HEK293 (cell line): Measurements from ENCODE around the gene ETS2.

Source experiments
- CTCF ChIA-PET: fragments of 350-600 bp; formaldehyde crosslinking; extraction: SDS; loops from one replicate; lab custom pipeline; 2021; ENCODE audit warnings: antibody characterized with exemption; lab: Yijun Ruan, JAX
- POLR2A ChIA-PET: fragments of 300-600 bp; formaldehyde crosslinking; extraction: SDS; loops from one replicate; lab custom pipeline; 2020; ENCODE audit warnings: antibody characterized with exemption, inconsistent platforms; lab: Yijun Ruan, JAX
- H3K27ac ChIP-seq: fragments of 200-500 bp; sonication (Bioruptor generic); 2 replicates; pipeline ENCODE4 v1.5.1; 2014; ENCODE audit warnings: low read depth, low read length, control low read depth, inconsistent platforms; ENCODE audit errors: extremely low read depth
- H3K36me3 ChIP-seq, 2 experiments: fragments of 200-500 bp in 1 of 2; sonication (Bioruptor generic) in 1 of 2; 1 replicate in 1 of 2; 2 replicates in 1 of 2; pipeline ENCODE4 v1.5.1; 2014 to 2017; ENCODE audit warnings: inconsistent platforms in 2 of 2, low read length in 2 of 2; ENCODE audit not compliant: control insufficient read depth in 2 of 2, insufficient read depth in 1 of 2
- H3K4me1 ChIP-seq: fragments of 200-500 bp; sonication (Bioruptor generic); 2 replicates; pipeline ENCODE4 v1.5.1; 2014; ENCODE audit warnings: mild to moderate bottlenecking, low read length, inconsistent platforms; ENCODE audit not compliant: control insufficient read depth, insufficient read depth
- H3K4me3 ChIP-seq: 2 replicates; pipeline ENCODE4 v1.5.1; 2011; ENCODE audit warnings: low read depth, mild to moderate bottlenecking, control low read depth, low read length, moderate library complexity
- H3K9me3 ChIP-seq: fragments of 200-500 bp; sonication (Bioruptor generic); 2 replicates; pipeline ENCODE4 v1.5.1; 2014; ENCODE audit warnings: low read depth, low read length, inconsistent platforms; ENCODE audit not compliant: control insufficient read depth, insufficient read depth
- HOXA7 ChIP-seq: sonication (generic); formaldehyde crosslinking; IDR thresholded peaks from 2 replicates; pipeline ENCODE4 v1.8.1; 2022; ENCODE audit warnings: missing genetic modification reagents, borderline replicate concordance
- KLF1 ChIP-seq: fragments of 450-650 bp; formaldehyde crosslinking; IDR thresholded peaks from 2 replicates; pipeline ENCODE4 v1.5.1; 2016; ENCODE audit warnings: missing biosample characterization, missing genetic modification characterization
- KLF16 ChIP-seq: fragments of 450-650 bp; formaldehyde crosslinking; IDR thresholded peaks from 2 replicates; pipeline ENCODE4 v1.5.1; 2017; ENCODE audit warnings: missing biosample characterization, missing genetic modification characterization
- MYNN ChIP-seq: fragments of 450-650 bp; formaldehyde crosslinking; IDR thresholded peaks from 2 replicates; pipeline ENCODE4 v1.5.1; 2016; ENCODE audit warnings: missing biosample characterization, missing genetic modification characterization, borderline replicate concordance
- REPIN1 ChIP-seq: fragments of 450-650 bp; formaldehyde crosslinking; IDR thresholded peaks from 2 replicates; pipeline ENCODE4 v1.5.1; 2017; ENCODE audit warnings: missing biosample characterization, missing genetic modification characterization, low read depth
- SALL2 ChIP-seq: fragments of 450-650 bp; formaldehyde crosslinking; IDR thresholded peaks from 2 replicates; pipeline ENCODE4 v1.5.0; 2017; ENCODE audit warnings: missing biosample characterization, mild to moderate bottlenecking, missing genetic modification characterization, borderline replicate concordance
- TRIM28 ChIP-seq: IDR thresholded peaks from 2 replicates; pipeline ENCODE4 v1.6.1; 2011; ENCODE audit warnings: low read length, control low read depth, borderline replicate concordance
- WT1 ChIP-seq: fragments of 450-650 bp; formaldehyde crosslinking; IDR thresholded peaks from 2 replicates; pipeline ENCODE4 v1.5.1; 2016; ENCODE audit warnings: missing biosample characterization, missing genetic modification characterization
- ZBTB7A ChIP-seq: fragments of 450-650 bp; formaldehyde crosslinking; IDR thresholded peaks from 2 replicates; pipeline ENCODE4 v1.5.1; 2016; ENCODE audit warnings: low read depth, missing biosample characterization, missing genetic modification characterization
- ZFP69B ChIP-seq: fragments of 450-650 bp; formaldehyde crosslinking; IDR thresholded peaks from 2 replicates; pipeline ENCODE4 v1.5.1; 2016; ENCODE audit warnings: missing biosample characterization, missing genetic modification characterization
- ZNF10 ChIP-seq: fragments of 450-650 bp; formaldehyde crosslinking; IDR thresholded peaks from 2 replicates; pipeline ENCODE4 v1.5.1; 2017; ENCODE audit warnings: missing biosample characterization, missing genetic modification characterization
- ZNF174 ChIP-seq: fragments of 450-650 bp; formaldehyde crosslinking; IDR thresholded peaks from 2 replicates; pipeline ENCODE4 v1.5.0; 2017; ENCODE audit warnings: missing biosample characterization, mild to moderate bottlenecking, missing genetic modification characterization
- ZNF19 ChIP-seq: fragments of 450-650 bp; formaldehyde crosslinking; IDR thresholded peaks from 2 replicates; pipeline ENCODE4; 2016; ENCODE audit warnings: missing biosample characterization, missing genetic modification characterization, low read depth
- ZNF23 ChIP-seq: fragments of 450-650 bp; formaldehyde crosslinking; IDR thresholded peaks from 2 replicates; pipeline ENCODE4 v1.5.1; 2016; ENCODE audit warnings: missing biosample characterization, missing genetic modification characterization, borderline replicate concordance
- ZNF239 ChIP-seq: fragments of 450-650 bp; formaldehyde crosslinking; IDR thresholded peaks from 2 replicates; pipeline ENCODE4 v1.5.1; 2016; ENCODE audit warnings: missing biosample characterization, missing genetic modification characterization
- ZNF24 ChIP-seq: fragments of 450-650 bp; formaldehyde crosslinking; IDR thresholded peaks from 2 replicates; pipeline ENCODE4 v1.5.1; 2016; ENCODE audit warnings: missing biosample characterization, missing genetic modification characterization
- ZNF354C ChIP-seq: fragments of 450-650 bp; formaldehyde crosslinking; IDR thresholded peaks from 2 replicates; pipeline ENCODE4 v1.5.1; 2016; ENCODE audit warnings: missing biosample characterization, missing genetic modification characterization, low read depth, borderline replicate concordance
- ZNF423 ChIP-seq: fragments of 450-650 bp; formaldehyde crosslinking; IDR thresholded peaks from 2 replicates; pipeline ENCODE4 v1.5.1; 2016; ENCODE audit warnings: missing biosample characterization, missing genetic modification characterization
- ZNF426 ChIP-seq: fragments of 450-650 bp; formaldehyde crosslinking; IDR thresholded peaks from 2 replicates; pipeline ENCODE4 v1.5.1; 2017; ENCODE audit warnings: missing biosample characterization, missing genetic modification characterization, mild to moderate bottlenecking, inconsistent platforms, moderate library complexity
- ZNF473 ChIP-seq: fragments of 450-650 bp; formaldehyde crosslinking; IDR thresholded peaks from 2 replicates; pipeline ENCODE4 v1.5.1; 2017; ENCODE audit warnings: missing biosample characterization, missing genetic modification characterization
- ZNF777 ChIP-seq: fragments of 450-650 bp; formaldehyde crosslinking; IDR thresholded peaks from 2 replicates; pipeline ENCODE4 v1.5.1; 2017; ENCODE audit warnings: missing biosample characterization, missing genetic modification characterization, borderline replicate concordance
- ZNF785 ChIP-seq: fragments of 450-650 bp; formaldehyde crosslinking; IDR thresholded peaks from 2 replicates; pipeline ENCODE4 v1.5.1; 2016; ENCODE audit warnings: missing biosample characterization, missing genetic modification characterization
- ZNF837 ChIP-seq: fragments of 450-650 bp; formaldehyde crosslinking; IDR thresholded peaks from 2 replicates; pipeline ENCODE4 v1.5.1; 2016; ENCODE audit warnings: missing biosample characterization, missing genetic modification characterization
- TF ChIP-seq, protein P1 (sequence below): fragments of 450-650 bp; formaldehyde crosslinking; IDR thresholded peaks from 2 replicates; pipeline ENCODE4 v1.5.1; 2016; ENCODE audit warnings: missing biosample characterization, missing genetic modification characterization, low read depth
- TF ChIP-seq, protein P2 (sequence below): fragments of 450-650 bp; formaldehyde crosslinking; IDR thresholded peaks from 2 replicates; pipeline ENCODE4 v1.5.1; 2016; ENCODE audit warnings: missing biosample characterization, missing genetic modification characterization, low read depth
- TF ChIP-seq, protein P3 (sequence below): fragments of 450-650 bp; formaldehyde crosslinking; IDR thresholded peaks from 2 replicates; pipeline ENCODE4 v1.5.1; 2016; ENCODE audit warnings: missing biosample characterization, missing genetic modification characterization

ETS2 gene

DNA sequence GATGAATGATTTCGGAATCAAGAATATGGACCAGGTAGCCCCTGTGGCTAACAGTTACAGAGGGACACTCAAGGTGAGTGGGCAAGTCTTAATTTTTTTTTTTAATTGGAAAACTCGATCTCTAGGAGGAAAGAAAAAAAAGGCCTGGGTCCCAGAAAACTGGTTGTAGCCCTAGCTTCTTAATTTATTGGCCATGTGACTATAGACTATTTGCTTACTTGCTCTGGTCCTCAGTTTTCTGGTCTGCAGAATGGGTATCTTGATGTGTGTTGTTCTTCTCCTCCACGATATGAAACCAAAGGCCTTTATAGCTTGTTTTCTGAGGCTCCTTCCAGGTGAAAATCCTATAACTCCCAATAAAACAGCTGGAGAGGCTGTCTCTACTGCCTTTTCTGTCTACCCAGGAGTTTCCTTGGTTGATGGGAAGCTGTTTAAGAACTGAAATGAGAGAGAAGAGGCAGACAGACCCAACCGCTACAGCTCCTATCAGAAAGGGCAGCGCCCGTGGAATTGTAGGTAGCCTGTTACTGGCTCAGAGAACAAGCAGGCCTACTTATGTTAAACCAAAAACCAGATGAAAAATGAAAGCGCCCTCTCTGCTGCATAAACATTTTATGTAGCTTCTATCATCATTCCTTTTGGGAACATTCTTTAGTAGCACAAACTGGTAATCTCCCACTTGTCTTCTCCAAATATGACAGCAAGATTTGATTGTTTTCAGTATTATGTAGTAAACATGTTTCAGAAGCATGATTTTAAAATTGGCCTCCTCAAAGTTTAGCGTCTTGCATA, 4.5 kb downstream of the ETS2 start:
- Histone ChIP-seq H3K36me3 (peaks cover 21 to 52% of the 10 kb centered on the region in 2 experiments), H3K9me3 (no peaks in the 10 kb centered on the region), H3K27ac (no peak overlapping the region), H3K4me3 (no peak overlapping the region), H3K4me1 (peaks cover 6% of the 10 kb centered on the region)
- TF ChIP-seq KLF16 (no peak), ZNF354C (tag by site-specific recombination) (no peak), WT1 (tag by site-specific recombination) (no peak), MYNN (tag by site-specific recombination) (no peak), ZNF174 (tag by site-specific recombination) (no peak), ZNF239 (tag by site-specific recombination) (no peak), ZNF837 (tag by site-specific recombination) (no peak), ZNF19 (tag by site-specific recombination) (no peak)
- CTCF ChIA-PET, result interaction anchor here (0.7 to 0.8 kb wide), 3 partner anchors 76 to 433 kb away, joined by 3 read pairs; no protein-coding TSS in a partner anchor
- POLR2A ChIA-PET, result interaction anchor here (0.6 to 1.0 kb wide), 2 partner anchors 9 to 28 kb away, joined by 3 read pairs; no protein-coding TSS in a partner anchor

DNA sequence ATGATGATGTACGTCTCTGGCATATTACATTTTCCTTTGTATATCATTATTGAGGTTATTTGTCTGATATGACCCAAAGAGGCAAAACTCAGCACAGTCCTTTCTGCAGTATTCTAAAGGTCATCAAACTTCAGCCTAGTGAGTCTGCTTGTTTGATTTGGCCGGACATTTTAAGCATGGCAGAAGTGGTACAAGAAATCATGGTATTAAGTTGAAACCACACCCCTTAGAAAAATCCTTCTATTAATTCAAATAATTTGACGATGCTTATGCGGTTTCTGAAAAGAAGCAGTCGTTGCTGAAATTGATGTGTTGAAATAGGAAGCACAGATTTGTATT, 5.1 kb downstream of the ETS2 start:
- Histone ChIP-seq H3K36me3 (peaks cover 26 to 55% of the 10 kb centered on the region in 2 experiments), H3K4me1 (peaks cover 6% of the 10 kb centered on the region)

More for the DNA sequence above, 5.1 kb downstream of the ETS2 start:
- ChIA-PET CTCF (interaction anchor here (0.7 kb wide), 1 partner anchor 76 kb away, joined by 3 read pairs; no protein-coding TSS in a partner anchor), POLR2A (interaction anchor here (1.0 kb wide), 1 partner anchor 9 kb away, joined by 3 read pairs; no protein-coding TSS in a partner anchor)
- Histone ChIP-seq H3K4me3 (no peak overlapping the region), H3K27ac (no peak overlapping the region), H3K9me3 (no peaks in the 10 kb centered on the region)
- TF ChIP-seq ZNF473 (tag by site-specific recombination) (no peak), ZNF10 (tag by site-specific recombination) (no peak), ZNF777 (tag by site-specific recombination) (no peak), HOXA7 (CRISPR knock-in tag) (no peak), ZNF426 (no peak), ZBTB7A (tag by site-specific recombination) (no peak), ZNF423 (no peak), ZNF24 (tag by site-specific recombination) (no peak), MYNN (tag by site-specific recombination) (no peak), SALL2 (tag by site-specific recombination) (no peak), ZNF23 (no peak), ZNF785 (tag by site-specific recombination) (no peak), ZFP69B (no peak), KLF1 (no peak), TRIM28 (no peak), REPIN1 (tag by site-specific recombination) (no peak)
- TF ChIP-seq, protein P1, sequence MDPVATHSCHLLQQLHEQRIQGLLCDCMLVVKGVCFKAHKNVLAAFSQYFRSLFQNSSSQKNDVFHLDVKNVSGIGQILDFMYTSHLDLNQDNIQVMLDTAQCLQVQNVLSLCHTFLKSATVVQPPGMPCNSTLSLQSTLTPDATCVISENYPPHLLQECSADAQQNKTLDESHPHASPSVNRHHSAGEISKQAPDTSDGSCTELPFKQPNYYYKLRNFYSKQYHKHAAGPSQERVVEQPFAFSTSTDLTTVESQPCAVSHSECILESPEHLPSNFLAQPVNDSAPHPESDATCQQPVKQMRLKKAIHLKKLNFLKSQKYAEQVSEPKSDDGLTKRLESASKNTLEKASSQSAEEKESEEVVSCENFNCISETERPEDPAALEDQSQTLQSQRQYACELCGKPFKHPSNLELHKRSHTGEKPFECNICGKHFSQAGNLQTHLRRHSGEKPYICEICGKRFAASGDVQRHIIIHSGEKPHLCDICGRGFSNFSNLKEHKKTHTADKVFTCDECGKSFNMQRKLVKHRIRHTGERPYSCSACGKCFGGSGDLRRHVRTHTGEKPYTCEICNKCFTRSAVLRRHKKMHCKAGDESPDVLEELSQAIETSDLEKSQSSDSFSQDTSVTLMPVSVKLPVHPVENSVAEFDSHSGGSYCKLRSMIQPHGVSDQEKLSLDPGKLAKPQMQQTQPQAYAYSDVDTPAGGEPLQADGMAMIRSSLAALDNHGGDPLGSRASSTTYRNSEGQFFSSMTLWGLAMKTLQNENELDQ (tag by site-specific recombination), result no peak
- TF ChIP-seq, protein P2, sequence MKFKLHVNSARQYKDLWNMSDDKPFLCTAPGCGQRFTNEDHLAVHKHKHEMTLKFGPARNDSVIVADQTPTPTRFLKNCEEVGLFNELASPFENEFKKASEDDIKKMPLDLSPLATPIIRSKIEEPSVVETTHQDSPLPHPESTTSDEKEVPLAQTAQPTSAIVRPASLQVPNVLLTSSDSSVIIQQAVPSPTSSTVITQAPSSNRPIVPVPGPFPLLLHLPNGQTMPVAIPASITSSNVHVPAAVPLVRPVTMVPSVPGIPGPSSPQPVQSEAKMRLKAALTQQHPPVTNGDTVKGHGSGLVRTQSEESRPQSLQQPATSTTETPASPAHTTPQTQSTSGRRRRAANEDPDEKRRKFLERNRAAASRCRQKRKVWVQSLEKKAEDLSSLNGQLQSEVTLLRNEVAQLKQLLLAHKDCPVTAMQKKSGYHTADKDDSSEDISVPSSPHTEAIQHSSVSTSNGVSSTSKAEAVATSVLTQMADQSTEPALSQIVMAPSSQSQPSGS (tag by site-specific recombination), result no peak
- TF ChIP-seq, protein P3, sequence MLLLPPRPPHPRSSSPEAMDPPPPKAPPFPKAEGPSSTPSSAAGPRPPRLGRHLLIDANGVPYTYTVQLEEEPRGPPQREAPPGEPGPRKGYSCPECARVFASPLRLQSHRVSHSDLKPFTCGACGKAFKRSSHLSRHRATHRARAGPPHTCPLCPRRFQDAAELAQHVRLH (tag by site-specific recombination), result no peak
